WTC11 (cell line): ENCODE results near the gene TCAP. TPM values are rescaled to one million over a fixed set of nuclear protein-coding genes. Genes with fewer than 3 reads are reported as not detected.

ENCODE experiments used
- ATAC-seq: fragments of 200-7000 bp; cut with Tn5 transposase; 2 replicates; pipeline ENCODE4 v1.10.0; 2021; ENCODE audit warnings: mild to moderate bottlenecking, moderate library complexity
- CTCF ChIA-PET: fragments of 300-600 bp; sonication (Branson Sonifier 250); formaldehyde crosslinking; loops from one replicate; lab custom pipeline; 2021; ENCODE audit warnings: antibody characterized with exemption; lab: Charles Lee
- POLR2A ChIA-PET: fragments of 350-600 bp; sonication (Branson Sonifier 250); formaldehyde crosslinking; loops from one replicate; lab custom pipeline; 2021; ENCODE audit warnings: antibody characterized with exemption; lab: Charles Lee
- DNase-seq: peaks from one replicate; pipeline ENCODE4 v3.0.0; 2021; ENCODE audit warnings: low spot score
- H3K27ac Mint-ChIP-seq: 2 replicates; pipeline ENCODE4 v1.8.0; 2021; ENCODE audit warnings: mixed read lengths
- H3K27me3 Mint-ChIP-seq: 2 replicates; pipeline ENCODE4 v1.8.0; 2021; ENCODE audit warnings: low read depth, mild to moderate bottlenecking, moderate library complexity, mixed read lengths
- H3K36me3 Mint-ChIP-seq: 2 replicates; pipeline ENCODE4 v1.8.0; 2021; ENCODE audit warnings: mixed read lengths
- H3K4me1 Mint-ChIP-seq: 2 replicates; pipeline ENCODE4 v1.8.0; 2022; ENCODE audit warnings: mixed read lengths
- H3K4me3 Mint-ChIP-seq: 2 replicates; pipeline ENCODE4 v1.8.0; 2021; ENCODE audit warnings: mild to moderate bottlenecking, moderate library complexity, mixed read lengths
- H3K9me3 Mint-ChIP-seq: 2 replicates; pipeline ENCODE4 v1.8.0; 2021; ENCODE audit warnings: mixed read lengths
- AR ChIP-seq: fragments of 250-450 bp; sonication (Bioruptor Pico); IDR thresholded peaks from 2 replicates; pipeline ENCODE4 v1.9.0; 2021; ENCODE audit warnings: mild to moderate bottlenecking
- ATF1 ChIP-seq: sonication (generic); formaldehyde crosslinking; IDR thresholded peaks from 2 replicates; pipeline ENCODE4 v1.8.1; 2023; ENCODE audit warnings: mild to moderate bottlenecking, moderate library complexity, missing genetic modification reagents
- ATF3 ChIP-seq: sonication (generic); formaldehyde crosslinking; conservative IDR thresholded peaks from 2 replicates; pipeline ENCODE4 v1.8.1; 2022; ENCODE audit warnings: mild to moderate bottlenecking, missing genetic modification reagents
- ATF6 ChIP-seq: sonication (generic); formaldehyde crosslinking; IDR thresholded peaks from 2 replicates; pipeline ENCODE4 v1.8.1; 2023; ENCODE audit warnings: mild to moderate bottlenecking, missing genetic modification reagents
- CDX4 ChIP-seq: fragments of 250-450 bp; sonication (Bioruptor Pico); IDR thresholded peaks from 2 replicates; pipeline ENCODE4 v1.9.0; 2021; ENCODE audit warnings: moderate library complexity, mild to moderate bottlenecking, inconsistent platforms, borderline replicate concordance
- CREB1 ChIP-seq: sonication (generic); formaldehyde crosslinking; IDR thresholded peaks from 2 replicates; pipeline ENCODE4 v1.8.0; 2023; ENCODE audit warnings: mild to moderate bottlenecking, missing genetic modification reagents
- E2F4 ChIP-seq: sonication (generic); formaldehyde crosslinking; IDR thresholded peaks from 2 replicates; pipeline ENCODE4 v1.8.1; 2022; ENCODE audit warnings: low read depth, mild to moderate bottlenecking, moderate library complexity, missing genetic modification reagents, borderline replicate concordance
- EMX1 ChIP-seq: fragments of 250-450 bp; sonication (Bioruptor Pico); IDR thresholded peaks from 2 replicates; pipeline ENCODE4 v1.8.0; 2021; ENCODE audit warnings: mild to moderate bottlenecking
- FOXP4 ChIP-seq: sonication (generic); formaldehyde crosslinking; IDR thresholded peaks from 2 replicates; pipeline ENCODE4 v1.8.0; 2022; ENCODE audit warnings: mild to moderate bottlenecking, missing genetic modification reagents
- IRF2 ChIP-seq: sonication (generic); formaldehyde crosslinking; IDR thresholded peaks from 2 replicates; pipeline ENCODE4 v1.8.0; 2022; ENCODE audit warnings: low read depth, missing genetic modification reagents, borderline replicate concordance
- KAT7 ChIP-seq: sonication (generic); formaldehyde crosslinking; IDR thresholded peaks from 2 replicates; pipeline ENCODE4 v1.8.1; 2023; ENCODE audit warnings: missing genetic modification reagents, mild to moderate bottlenecking, borderline replicate concordance
- MXD4 ChIP-seq: fragments of 250-450 bp; sonication (Bioruptor Pico); IDR thresholded peaks from 2 replicates; pipeline ENCODE4 v1.8.0; 2021; ENCODE audit warnings: mild to moderate bottlenecking, moderate library complexity, borderline replicate concordance
- MYBL2 ChIP-seq: sonication (generic); formaldehyde crosslinking; IDR thresholded peaks from 2 replicates; pipeline ENCODE4 v1.8.1; 2023; ENCODE audit warnings: mild to moderate bottlenecking, moderate library complexity, missing genetic modification reagents
- NFYB ChIP-seq: sonication (generic); formaldehyde crosslinking; conservative IDR thresholded peaks from 2 replicates; pipeline ENCODE4 v1.8.0; 2022; ENCODE audit warnings: low read depth, missing genetic modification reagents
- NR3C1 ChIP-seq: sonication (generic); formaldehyde crosslinking; conservative IDR thresholded peaks from 2 replicates; pipeline ENCODE4 v1.8.1; 2023; ENCODE audit warnings: low read depth, mild to moderate bottlenecking, missing genetic modification reagents
- PRRX2 ChIP-seq: fragments of 250-450 bp; sonication (Bioruptor Pico); IDR thresholded peaks from 2 replicates; pipeline ENCODE4 v1.8.0; 2021; ENCODE audit warnings: mild to moderate bottlenecking
- TEAD4 ChIP-seq: sonication (generic); formaldehyde crosslinking; IDR thresholded peaks from 2 replicates; pipeline ENCODE4 v1.8.0; 2022; ENCODE audit warnings: mild to moderate bottlenecking, missing genetic modification reagents
- TP53 ChIP-seq: sonication (generic); formaldehyde crosslinking; IDR thresholded peaks from 2 replicates; pipeline ENCODE4 v1.8.1; 2023; ENCODE audit warnings: mild to moderate bottlenecking, missing genetic modification reagents
- ZNF121 ChIP-seq: sonication (generic); formaldehyde crosslinking; IDR thresholded peaks from 2 replicates; pipeline ENCODE4 v1.8.0; 2023; ENCODE audit warnings: missing genetic modification reagents
- ZNF317 ChIP-seq: sonication (generic); formaldehyde crosslinking; IDR thresholded peaks from 2 replicates; pipeline ENCODE4 v1.8.1; 2023; ENCODE audit warnings: low read depth, mild to moderate bottlenecking, moderate library complexity, missing genetic modification reagents, borderline replicate concordance
- ZNF425 ChIP-seq: fragments of 250-450 bp; sonication (Bioruptor Pico); conservative IDR thresholded peaks from 2 replicates; pipeline ENCODE4 v1.9.0; 2021; ENCODE audit warnings: mild to moderate bottlenecking
- ZNF532 ChIP-seq: fragments of 250-450 bp; sonication (Bioruptor Pico); IDR thresholded peaks from 2 replicates; pipeline ENCODE4 v1.9.0; 2021; ENCODE audit warnings: mild to moderate bottlenecking, borderline replicate concordance
- total RNA-seq: library from RNA; stranded (reverse); gene quantifications from 3 replicates; pipeline ENCODE4 v1.2.3, GENCODE V29; 2021

Gene TCAP
- total RNA-seq, 1 experiment from 2014 or later, result 2.9 TPM

GRCh38 chr17:39638317-39638716, 26.8 kb upstream of the TCAP start (continued):
- no peak for TF ChIP-seq ATF6 (CRISPR knock-in tag)
- TF ChIP-seq PRRX2 (CRISPR knock-in tag), result no peak
- no peak for TF ChIP-seq NFYB (CRISPR knock-in tag)
- no peak for TF ChIP-seq ATF3 (CRISPR knock-in tag)
- no peak for TF ChIP-seq ZNF425
- no peak for TF ChIP-seq AR
- TF ChIP-seq CDX4 (CRISPR knock-in tag), result no peak
- TF ChIP-seq TEAD4 (CRISPR knock-in tag), result no peak
- TF ChIP-seq CREB1 (CRISPR knock-in tag), result no peak
- no peak for TF ChIP-seq ZNF317 (CRISPR knock-in tag)

- H3K9me3 Mint-ChIP-seq, result no peaks in the 10 kb centered on the region
- no peak for ATAC-seq
- no peak for TF ChIP-seq MYBL2 (CRISPR knock-in tag)
- no peak for TF ChIP-seq KAT7 (CRISPR knock-in tag)
- TF ChIP-seq E2F4 (CRISPR knock-in tag), result no peak
- no peak for TF ChIP-seq FOXP4
- TF ChIP-seq ZNF121 (CRISPR knock-in tag), result no peak
- TF ChIP-seq ZNF532 (CRISPR knock-in tag), result no peak
- no peak for TF ChIP-seq IRF2 (CRISPR knock-in tag)
- TF ChIP-seq ATF1 (CRISPR knock-in tag), result no peak
- no peak for TF ChIP-seq MXD4 (CRISPR knock-in tag)
- no peak for TF ChIP-seq TP53 (CRISPR knock-in tag)
- no peak for TF ChIP-seq NR3C1
- TF ChIP-seq EMX1 (CRISPR knock-in tag), result no peak
Measured at GRCh38 chr17:39639043-39639442, 26.1 kb upstream of the TCAP start.

More at GRCh38 chr17:39639043-39639442, 26.1 kb upstream of the TCAP start:
- Mint-ChIP-seq H3K4me3 (no peak overlapping the region), H3K36me3 (no peaks in the 10 kb centered on the region), H3K27ac (no peak overlapping the region), H3K4me1 (peaks cover 68% of the 10 kb centered on the region), H3K27me3 (no peaks in the 10 kb centered on the region)
- ChIA-PET POLR2A (no interaction called here), CTCF (interaction anchor here (0.7 to 23.6 kb wide), 6 partner anchors 8 to 91 kb away, joined by 3 to 851 read pairs (median 8); no protein-coding TSS in a partner anchor)
- no peak for DNase-seq
